Sigmoid colon (tissue), 4 donors: ENCODE data around the gene AMFR.

Source experiments
- CTCF ChIP-seq, 4 experiments: fragments of 450-650 bp in 3 of 4; fragments of 200-600 bp in 1 of 4; IDR thresholded peaks; one replicate each; pipeline ENCODE4 v1.5.1; 2016 to 2019; ENCODE audit warnings: antibody characterized with exemption in 4 of 4, mild to moderate bottlenecking in 3 of 4, moderate library complexity in 2 of 4
- POLR2A ChIP-seq, 2 donors: fragments of 450-650 bp; IDR thresholded peaks; one replicate each; pipeline ENCODE4 v1.6.1; 2016; ENCODE audit warnings: antibody characterized with exemption in 2 of 2, mild to moderate bottlenecking in 2 of 2, moderate library complexity in 2 of 2
- POLR2AphosphoS5 ChIP-seq, 4 donors: sonication (generic); formaldehyde crosslinking; IDR thresholded peaks; one replicate each; pipeline ENCODE4 v1.6.1; 2017; ENCODE audit warnings: antibody characterized with exemption in 4 of 4

GRCh38 chr16:56343661-56344517, 81.5 kb downstream of the AMFR start:
- TF ChIP-seq CTCF (IDR thresholded peaks at IDR 0.05) (no peak), POLR2A (IDR thresholded peaks at IDR 0.05) (no peak), POLR2AphosphoS5 (IDR thresholded peaks at IDR 0.05) (no peak)
